ENCODE data around the gene PRDM7.

Gene PRDM7

GRCh38 chr16:90020260-90020837 lies 56.8 kb downstream of the PRDM7 start:
- TF ChIP-seq CTCF (conservative IDR thresholded peaks at IDR 0.05; ENCODE audit: low read depth, low read length), result no peak
- peak; percentile 26 for DNase-seq (ENCODE audit: low read depth)
- H3K4me3 ChIP-seq (ENCODE audit: low read depth, low read length), result no peak overlapping the region

GRCh38 chr16:90019543-90020259 lies 57.4 kb downstream of the PRDM7 start:
- DNase-seq (ENCODE audit: low read depth), result peak; percentile 75
- H3K4me3 ChIP-seq (ENCODE audit: low read depth, low read length), result peak overlapping the region; percentile 58
- TF ChIP-seq CTCF (conservative IDR thresholded peaks at IDR 0.05; ENCODE audit: low read depth, low read length), result peak; percentile 7

GRCh38 chr16:90018652-90019542 lies 58.2 kb downstream of the PRDM7 start, which contains the start of gene DBNDD1:
TSS of gene DBNDD1 (minus strand) at chr16:90019456. CDS start at chr16:90019341, 115 bp downstream.
- DNase-seq (ENCODE audit: low read depth), result no peak
- TF ChIP-seq CTCF (conservative IDR thresholded peaks at IDR 0.05; ENCODE audit: low read depth, low read length), result no peak
- peak within 1 kb of the TSS; percentile 58 for H3K4me3 ChIP-seq (ENCODE audit: low read depth, low read length)

- H3K4me3 ChIP-seq (ENCODE audit: low read depth, low read length), result peak overlapping the region; percentile 58
- no peak for DNase-seq (ENCODE audit: low read depth)
- no peak for TF ChIP-seq CTCF (conservative IDR thresholded peaks at IDR 0.05; ENCODE audit: low read depth, low read length)
Measured at GRCh38 chr16:90018297-90018651, 58.9 kb downstream of the PRDM7 start.

GRCh38 chr16:90016339-90016950 lies 60.7 kb downstream of the PRDM7 start:
- H3K4me3 ChIP-seq (ENCODE audit: low read depth, low read length), result no peak overlapping the region
- DNase-seq (ENCODE audit: low read depth), result no peak
- no peak for TF ChIP-seq CTCF (conservative IDR thresholded peaks at IDR 0.05; ENCODE audit: low read depth, low read length)

GRCh38 chr16:90015586-90016338 lies 61.4 kb downstream of the PRDM7 start:
- no peak for TF ChIP-seq CTCF (conservative IDR thresholded peaks at IDR 0.05; ENCODE audit: low read depth, low read length)
- H3K4me3 ChIP-seq (ENCODE audit: low read depth, low read length), result no peak overlapping the region
- DNase-seq (ENCODE audit: low read depth), result no peak

Data from choroid plexus epithelial cell (primary cell).